ENCODE measurements around the gene MPP1.

The MPP1 gene

GRCh38 chrX:154735695-154736393, 69.4 kb downstream of the MPP1 start:
- Histone ChIP-seq H3K4me1 (ENCODE audit: control insufficient read depth, low read length) (peaks cover 29% of the 10 kb centered on the region), H3K4me2 (ENCODE audit: low read length) (no peak overlapping the region), H3K79me2 (ENCODE audit: control insufficient read depth, low read length) (no peaks in the 10 kb centered on the region), H4K20me1 (ENCODE audit: control insufficient read depth, insufficient read depth, low read depth, low read length) (no peaks in the 10 kb centered on the region), H3K9me3 (ENCODE audit: control insufficient read depth, insufficient read depth, low read length) (no peaks in the 10 kb centered on the region), H3K36me3 (ENCODE audit: control insufficient read depth, low read length) (no peaks in the 10 kb centered on the region), H3K9me2 (replicated peaks; ENCODE audit: control insufficient read depth, low read length) (no peaks in the 10 kb centered on the region), H3K27me3 (ENCODE audit: control insufficient read depth, low read length) (no peaks in the 10 kb centered on the region), H3F3A (ENCODE audit: control insufficient read depth, insufficient read depth) (no peaks in the 10 kb centered on the region), H3K27ac (ENCODE audit: low read depth, low read length) (no peak overlapping the region), H3K4me3 (ENCODE audit: low read length) (no peak overlapping the region)
- TF ChIP-seq CTCF (IDR thresholded peaks at IDR 0.05; ENCODE audit: low read depth, low read length, poor library complexity, severe bottlenecking) (no peak), EZH2phosphoT487 (IDR thresholded peaks at IDR 0.05; ENCODE audit: borderline replicate concordance, low read length) (no peak)

DNA sequence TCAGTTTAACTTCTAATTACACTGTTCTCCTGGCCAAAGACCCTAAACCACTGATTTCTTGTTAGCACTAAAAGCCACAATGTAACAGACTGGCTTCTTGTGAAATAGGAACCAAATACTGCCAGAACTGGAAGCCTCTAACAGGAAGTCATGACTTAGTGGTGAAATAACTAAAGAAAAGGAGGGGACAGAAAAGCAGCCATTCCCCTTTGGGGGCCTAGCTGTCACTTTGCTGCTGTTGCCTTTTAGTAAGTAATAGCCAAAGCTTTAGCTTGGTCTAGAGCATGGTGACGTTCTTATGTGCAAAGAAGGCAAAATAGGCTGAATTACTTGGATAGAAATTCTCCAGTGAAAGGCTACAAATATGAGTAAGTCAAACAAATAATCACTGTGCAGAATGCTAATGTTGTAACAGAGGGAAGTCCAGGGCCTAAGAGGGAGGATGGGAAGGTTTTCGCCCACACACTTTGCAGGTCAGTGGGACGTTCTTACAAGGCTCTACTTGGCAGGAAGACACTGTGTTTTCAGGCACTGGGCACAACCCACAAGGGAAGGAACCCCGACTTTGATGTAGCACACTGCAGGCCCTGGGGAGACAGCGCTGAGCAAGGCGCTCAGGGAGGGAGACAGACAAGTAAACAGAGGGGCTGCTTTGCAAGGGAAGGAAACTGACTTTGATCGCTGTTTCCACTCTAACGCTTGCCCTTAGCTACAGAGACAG, 71.1 kb downstream of the MPP1 start:
- no peaks in the 10 kb centered on the region for H4K20me1 ChIP-seq (ENCODE audit: control insufficient read depth, insufficient read depth, low read depth, low read length)
- no peaks in the 10 kb centered on the region for H3K36me3 ChIP-seq (ENCODE audit: control insufficient read depth, low read length)
- peak overlapping the region; percentile 48 for H3K4me2 ChIP-seq (ENCODE audit: low read length)
- TF ChIP-seq EZH2phosphoT487 (IDR thresholded peaks at IDR 0.05; ENCODE audit: borderline replicate concordance, low read length), result no peak
- no peak for TF ChIP-seq CTCF (IDR thresholded peaks at IDR 0.05; ENCODE audit: low read depth, low read length, poor library complexity, severe bottlenecking)
- H3K4me3 ChIP-seq (ENCODE audit: low read length), result peak overlapping the region; percentile 11
- no peaks in the 10 kb centered on the region for H3K9me3 ChIP-seq (ENCODE audit: control insufficient read depth, insufficient read depth, low read length)
- H3K4me1 ChIP-seq (ENCODE audit: control insufficient read depth, low read length), result peaks cover 29% of the 10 kb centered on the region
- H3K79me2 ChIP-seq (ENCODE audit: control insufficient read depth, low read length), result no peaks in the 10 kb centered on the region
- H3K27ac ChIP-seq (ENCODE audit: low read depth, low read length), result no peak overlapping the region
- H3K27me3 ChIP-seq (ENCODE audit: control insufficient read depth, low read length), result no peaks in the 10 kb centered on the region
- no peaks in the 10 kb centered on the region for H3F3A ChIP-seq (ENCODE audit: control insufficient read depth, insufficient read depth)
- H3K9me2 ChIP-seq (replicated peaks; ENCODE audit: control insufficient read depth, low read length), result no peaks in the 10 kb centered on the region

GRCh38 chrX:154733066-154733425, 72.2 kb downstream of the MPP1 start:
- H4K20me1 ChIP-seq (ENCODE audit: control insufficient read depth, insufficient read depth, low read depth, low read length), result no peaks in the 10 kb centered on the region
- H3K36me3 ChIP-seq (ENCODE audit: control insufficient read depth, low read length), result no peaks in the 10 kb centered on the region
- no peaks in the 10 kb centered on the region for H3K79me2 ChIP-seq (ENCODE audit: control insufficient read depth, low read length)
- H3K27me3 ChIP-seq (ENCODE audit: control insufficient read depth, low read length), result no peaks in the 10 kb centered on the region
- H3K4me2 ChIP-seq (ENCODE audit: low read length), result no peak overlapping the region
- no peaks in the 10 kb centered on the region for H3F3A ChIP-seq (ENCODE audit: control insufficient read depth, insufficient read depth)
- peaks cover 29% of the 10 kb centered on the region for H3K4me1 ChIP-seq (ENCODE audit: control insufficient read depth, low read length)
- TF ChIP-seq EZH2phosphoT487 (IDR thresholded peaks at IDR 0.05; ENCODE audit: borderline replicate concordance, low read length) (no peak), CTCF (IDR thresholded peaks at IDR 0.05; ENCODE audit: low read depth, low read length, poor library complexity, severe bottlenecking) (no peak)
- no peak overlapping the region for H3K27ac ChIP-seq (ENCODE audit: low read depth, low read length)
- no peak overlapping the region for H3K4me3 ChIP-seq (ENCODE audit: low read length)
- H3K9me2 ChIP-seq (replicated peaks; ENCODE audit: control insufficient read depth, low read length), result no peaks in the 10 kb centered on the region
- H3K9me3 ChIP-seq (ENCODE audit: control insufficient read depth, insufficient read depth, low read length), result no peaks in the 10 kb centered on the region

Data from DOHH2 (cell line).